NCI-H446 (cell line): ENCODE results near the gene SH3YL1.
"Not testable (repeated sequence)": the region's sequence is repeated elsewhere in the genome, so short reads cannot be mapped to it uniquely, and the experiment has no call there.

Experiments used
- DNase-seq, 2 experiments: peaks; one replicate each; lab custom pipeline; 2025; lab: John Stamatoyannopoulos, UW

SH3YL1 gene

GRCh38 chr2:177733-178132 is 86.1 kb downstream of the SH3YL1 start:
- DNase-seq, result no peak

GRCh38 chr2:176917-177316 is 86.9 kb downstream of the SH3YL1 start:
- no peak for DNase-seq

- DNase-seq, result no peak
Measured at GRCh38 chr2:175880-176820, 87.7 kb downstream of the SH3YL1 start.

GRCh38 chr2:175161-175786 is 88.6 kb downstream of the SH3YL1 start:
- no peak for DNase-seq

- not testable (repeated sequence) for DNase-seq
Measured at GRCh38 chr2:172120-172519, 91.7 kb downstream of the SH3YL1 start.

- no peak for DNase-seq
Measured at GRCh38 chr2:169741-170140, 94.1 kb downstream of the SH3YL1 start.
